T-helper 22 cell (primary cell): ENCODE data around the gene GNL1.
A peak's percentile ranks its signal among the peaks of the same experiment; 100 is the strongest.
"Not testable (repeated sequence)": the region's sequence is repeated elsewhere in the genome, so short reads cannot be mapped to it uniquely, and the experiment has no call there.

Experiments used
- DNase-seq: peaks from one replicate; pipeline ENCODE4 v3.0.0-alpha.2; 2020; ENCODE audit warnings: low read depth

GNL1 gene

DNA sequence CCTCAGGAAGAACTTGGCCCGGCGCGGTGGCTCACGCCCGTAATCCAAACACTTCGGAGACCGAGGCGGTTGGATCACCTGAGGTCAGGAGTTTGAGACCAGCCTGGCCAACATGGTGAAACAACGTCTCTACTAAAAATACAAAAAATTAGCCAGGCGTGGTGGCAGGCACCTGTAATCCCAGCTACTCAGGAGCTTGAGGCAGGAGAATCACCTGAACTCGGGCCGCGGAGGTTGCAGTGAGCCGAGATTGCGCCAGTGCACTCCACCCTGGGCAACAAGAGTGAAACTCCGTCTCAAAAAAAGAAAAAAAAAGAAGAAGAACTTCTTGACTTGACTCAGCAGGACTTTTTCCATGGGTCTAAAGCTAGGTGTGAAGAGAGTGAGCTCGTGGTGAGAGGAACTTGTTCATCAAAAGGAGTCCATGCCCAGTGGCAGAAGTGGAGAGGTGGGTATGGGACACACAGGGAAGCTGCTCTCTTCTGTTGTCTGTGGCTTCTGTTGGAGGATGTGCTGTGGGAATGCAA is 26.9 kb downstream of the GNL1 start:
- not testable (repeated sequence) for DNase-seq

GRCh38 chr6:30526444-30526843 is 29.8 kb downstream of the GNL1 start:
- not testable (repeated sequence) for DNase-seq

DNA sequence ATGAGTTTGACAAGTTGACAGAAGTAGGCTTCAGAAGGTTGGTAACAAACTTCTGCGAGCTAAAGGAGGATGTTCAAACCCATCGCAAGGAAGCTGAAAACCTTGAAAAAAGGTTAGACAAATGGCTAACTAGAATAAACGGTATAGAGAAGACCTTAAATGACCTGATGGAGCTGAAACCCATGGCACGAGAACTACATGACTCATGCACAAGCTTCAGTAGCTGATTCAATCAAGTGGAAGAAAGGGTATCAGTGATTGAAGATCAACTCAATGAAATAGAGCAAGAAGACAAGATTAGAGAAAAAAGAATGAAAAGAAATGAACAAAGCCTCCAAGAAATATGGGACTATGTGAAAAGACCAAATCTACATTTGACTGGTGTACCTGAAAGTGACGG is 34.3 kb downstream of the GNL1 start:
- DNase-seq, result not testable (repeated sequence)

GRCh38 chr6:30521082-30521481 is 35.2 kb downstream of the GNL1 start:
- not testable (repeated sequence) for DNase-seq

DNA sequence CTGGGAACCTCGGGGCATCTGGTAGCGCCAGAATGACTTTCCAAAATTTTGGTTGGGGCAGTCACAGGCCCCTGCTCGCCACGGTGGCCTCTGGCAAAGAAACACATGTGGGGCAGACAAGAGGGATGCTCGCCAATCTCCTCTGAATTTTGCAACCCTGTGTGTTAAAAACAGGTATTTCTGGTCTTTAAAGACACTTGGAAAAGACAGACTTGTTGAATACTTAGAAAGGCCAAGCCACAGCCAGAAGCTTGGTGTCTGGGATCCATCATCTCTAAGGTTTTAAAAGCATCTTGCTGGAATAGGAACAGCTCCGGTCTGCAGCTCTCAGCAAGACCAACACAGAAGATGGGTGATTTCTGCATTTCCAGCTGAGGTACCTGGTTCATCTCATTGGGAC is 35.8 kb downstream of the GNL1 start:
- DNase-seq, result no peak

GRCh38 chr6:30518505-30519145 is 37.7 kb downstream of the GNL1 start:
- DNase-seq, result not testable (repeated sequence)

GRCh38 chr6:30517767-30518504 is 38.4 kb downstream of the GNL1 start:
- DNase-seq, result not testable (repeated sequence)

GRCh38 chr6:30516754-30517076 is 39.6 kb downstream of the GNL1 start:
- DNase-seq, result not testable (repeated sequence)

- peak; percentile 93 for DNase-seq
Observed at GRCh38 chr6:30515944-30516753, 40.1 kb downstream of the GNL1 start.

GRCh38 chr6:30515106-30515505 is 41.2 kb downstream of the GNL1 start:
- DNase-seq, result no peak

GRCh38 chr6:30513451-30513850 is 42.8 kb downstream of the GNL1 start:
- DNase-seq, result no peak

DNA sequence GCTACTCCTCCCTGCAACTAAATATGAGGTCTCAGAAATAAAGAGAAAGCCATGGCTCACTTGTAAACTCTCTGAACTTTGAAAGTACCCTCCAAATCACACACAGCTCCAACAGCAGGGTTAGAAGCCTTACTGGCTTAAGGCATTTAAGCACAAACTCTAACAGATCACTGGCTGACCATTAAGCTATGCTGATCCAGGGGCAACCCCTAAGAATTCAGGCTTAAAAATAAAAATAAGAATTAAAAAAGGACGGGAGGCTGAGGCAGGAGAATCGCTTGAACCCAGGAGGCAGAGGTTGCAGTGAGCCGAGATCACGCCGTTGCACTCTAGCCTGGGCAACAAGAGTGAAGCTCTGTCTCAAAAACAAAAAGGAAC is 45.1 kb downstream of the GNL1 start:
- DNase-seq, result no peak

- no peak for DNase-seq
Observed at GRCh38 chr6:30510419-30511168, 45.7 kb downstream of the GNL1 start.

- DNase-seq, result no peak
Observed at GRCh38 chr6:30508890-30509736, 47.2 kb downstream of the GNL1 start.

- no peak for DNase-seq
Observed at GRCh38 chr6:30507849-30508827, 48.2 kb downstream of the GNL1 start.

DNA sequence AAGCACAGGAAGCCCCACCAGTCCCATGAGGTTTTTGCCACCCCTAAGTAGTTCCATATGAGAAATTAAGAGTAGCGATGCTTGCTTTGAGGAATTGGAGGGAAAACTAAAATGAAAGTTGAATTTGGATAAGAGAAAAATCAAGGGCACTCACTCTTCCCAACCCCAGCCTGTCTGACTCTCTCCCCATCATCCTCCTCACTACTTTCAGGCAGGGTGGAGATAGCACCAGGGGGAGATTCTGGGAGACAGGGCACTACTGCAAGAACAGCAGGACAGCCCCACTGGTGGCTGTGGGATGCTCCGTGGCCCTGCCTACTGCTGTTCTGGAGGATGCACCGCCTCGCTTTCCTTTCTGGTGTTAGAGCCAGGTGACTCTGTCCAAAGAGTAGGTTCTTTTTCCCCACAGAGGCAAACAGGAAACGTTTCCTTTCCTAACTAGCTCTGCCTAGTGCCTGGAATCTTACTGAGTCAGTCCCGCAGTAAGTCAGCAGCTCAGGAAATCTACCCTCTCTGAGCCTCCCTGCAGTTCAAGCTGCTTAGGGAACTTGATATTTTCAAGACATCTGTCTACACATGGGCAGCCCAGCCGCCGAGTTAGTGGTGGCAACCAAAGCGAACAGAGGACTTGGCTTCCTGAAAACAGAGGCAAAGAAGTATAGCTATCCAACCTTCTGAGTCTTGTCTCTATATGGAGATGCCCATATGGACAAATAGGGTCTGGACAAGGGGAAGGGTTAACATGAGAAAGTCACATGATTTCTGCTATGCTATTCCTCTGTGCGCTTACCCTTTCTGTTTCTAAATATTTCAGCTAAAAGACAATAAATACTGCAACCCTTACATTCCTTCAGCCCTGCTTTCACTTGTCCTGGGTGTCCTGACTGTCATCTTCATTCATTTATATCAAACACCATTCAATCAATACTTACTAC is 55.6 kb downstream of the GNL1 start:
- no peak for DNase-seq

DNA sequence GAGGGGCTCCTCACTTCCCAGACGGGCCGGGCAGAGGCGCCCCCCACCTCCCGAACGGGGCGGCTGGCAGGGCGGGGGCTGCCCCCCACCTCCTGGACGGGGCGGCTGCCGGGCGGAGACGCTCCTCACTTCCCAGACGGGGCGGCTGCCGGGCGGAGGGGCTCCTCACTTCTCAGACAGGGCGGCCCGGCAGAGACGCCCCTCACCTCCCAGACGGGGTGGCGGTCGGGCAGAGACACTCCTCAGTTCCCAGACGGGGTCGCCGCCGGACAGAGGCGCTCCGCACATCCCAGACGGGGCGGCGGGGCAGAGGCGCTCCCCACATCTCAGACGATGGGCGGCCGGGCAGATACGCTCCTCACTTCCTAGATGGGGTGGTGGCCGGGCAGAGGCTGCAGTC is 57.6 kb downstream of the GNL1 start:
- not testable (repeated sequence) for DNase-seq

- DNase-seq, result no peak
Observed at GRCh38 chr6:30497714-30498113, 58.6 kb downstream of the GNL1 start.

DNA sequence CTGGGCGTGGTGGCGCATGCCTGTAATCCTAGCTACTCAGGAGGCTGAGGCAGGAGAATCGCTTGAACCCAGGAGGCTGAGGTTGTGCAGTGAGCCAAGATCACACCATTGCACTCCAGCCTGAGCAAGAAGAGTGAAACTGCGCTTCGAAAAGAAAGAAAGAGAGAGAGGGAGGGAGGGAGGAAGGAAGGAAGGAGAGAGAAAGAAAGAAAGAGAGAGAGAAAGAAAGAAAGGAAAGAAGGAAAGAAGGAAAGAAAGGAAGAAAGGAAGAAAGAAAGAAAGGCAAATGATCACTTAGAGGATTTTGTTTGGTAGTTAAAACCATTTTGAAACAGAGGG is 59.1 kb downstream of the GNL1 start:
- not testable (repeated sequence) for DNase-seq
